IMR-90 (cell line): ENCODE measurements around the gene RAP1GAP2.

Experiments
- CEBPB ChIP-seq: IDR thresholded peaks from 2 replicates; pipeline ENCODE4 v1.6.1; 2012; ENCODE audit warnings: low read depth, low read length, improper control_type of control experiment
- CHD1 ChIP-seq: IDR thresholded peaks from 2 replicates; pipeline ENCODE4 v1.6.1; 2012; ENCODE audit warnings: low read depth, low read length, improper control_type of control experiment
- FOS ChIP-seq: fragments of 150-350 bp; IDR thresholded peaks from 2 replicates; pipeline ENCODE4 v1.6.1; 2016; ENCODE audit warnings: low read depth, low read length
- MXI1 ChIP-seq: IDR thresholded peaks from 2 replicates; pipeline ENCODE4 v1.6.1; 2012; ENCODE audit warnings: low read depth, mild to moderate bottlenecking, low read length, moderate library complexity, borderline replicate concordance
- POLR2A ChIP-seq: IDR thresholded peaks from 2 replicates; pipeline ENCODE4 v1.6.1; 2012; ENCODE audit warnings: mild to moderate bottlenecking, low read depth, low read length
- RAD21 ChIP-seq: IDR thresholded peaks from 2 replicates; pipeline ENCODE4 v1.6.1; 2012; ENCODE audit warnings: low read length, improper control_type of control experiment
- RFX5 ChIP-seq: IDR thresholded peaks from 2 replicates; pipeline ENCODE4 v1.8.0; 2012; ENCODE audit warnings: low read depth, mild to moderate bottlenecking, low read length, moderate library complexity
- SMC3 ChIP-seq: fragments of 150-350 bp; IDR thresholded peaks from 2 replicates; pipeline ENCODE4 v1.6.1; 2016; ENCODE audit warnings: low read depth, mild to moderate bottlenecking, antibody characterized with exemption, low read length, moderate library complexity
- TF ChIP-seq, protein P1 (sequence below): conservative IDR thresholded peaks from 2 replicates; pipeline ENCODE4 v1.5.1; 2012; ENCODE audit warnings: mild to moderate bottlenecking, low read depth, low read length, improper control_type of control experiment
- TF ChIP-seq, protein P2 (sequence below): fragments of 150-350 bp; IDR thresholded peaks from 2 replicates; pipeline ENCODE4 v1.6.1; 2016; ENCODE audit warnings: low read depth, mild to moderate bottlenecking, low read length, moderate library complexity, borderline replicate concordance

- TF ChIP-seq RAD21 (no peak), POLR2A (no peak), MXI1 (no peak), FOS (no peak), CHD1 (no peak), SMC3 (no peak), CEBPB (no peak), RFX5 (no peak)
- TF ChIP-seq, protein P1, sequence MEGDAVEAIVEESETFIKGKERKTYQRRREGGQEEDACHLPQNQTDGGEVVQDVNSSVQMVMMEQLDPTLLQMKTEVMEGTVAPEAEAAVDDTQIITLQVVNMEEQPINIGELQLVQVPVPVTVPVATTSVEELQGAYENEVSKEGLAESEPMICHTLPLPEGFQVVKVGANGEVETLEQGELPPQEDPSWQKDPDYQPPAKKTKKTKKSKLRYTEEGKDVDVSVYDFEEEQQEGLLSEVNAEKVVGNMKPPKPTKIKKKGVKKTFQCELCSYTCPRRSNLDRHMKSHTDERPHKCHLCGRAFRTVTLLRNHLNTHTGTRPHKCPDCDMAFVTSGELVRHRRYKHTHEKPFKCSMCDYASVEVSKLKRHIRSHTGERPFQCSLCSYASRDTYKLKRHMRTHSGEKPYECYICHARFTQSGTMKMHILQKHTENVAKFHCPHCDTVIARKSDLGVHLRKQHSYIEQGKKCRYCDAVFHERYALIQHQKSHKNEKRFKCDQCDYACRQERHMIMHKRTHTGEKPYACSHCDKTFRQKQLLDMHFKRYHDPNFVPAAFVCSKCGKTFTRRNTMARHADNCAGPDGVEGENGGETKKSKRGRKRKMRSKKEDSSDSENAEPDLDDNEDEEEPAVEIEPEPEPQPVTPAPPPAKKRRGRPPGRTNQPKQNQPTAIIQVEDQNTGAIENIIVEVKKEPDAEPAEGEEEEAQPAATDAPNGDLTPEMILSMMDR: no peak
- TF ChIP-seq, protein P2, sequence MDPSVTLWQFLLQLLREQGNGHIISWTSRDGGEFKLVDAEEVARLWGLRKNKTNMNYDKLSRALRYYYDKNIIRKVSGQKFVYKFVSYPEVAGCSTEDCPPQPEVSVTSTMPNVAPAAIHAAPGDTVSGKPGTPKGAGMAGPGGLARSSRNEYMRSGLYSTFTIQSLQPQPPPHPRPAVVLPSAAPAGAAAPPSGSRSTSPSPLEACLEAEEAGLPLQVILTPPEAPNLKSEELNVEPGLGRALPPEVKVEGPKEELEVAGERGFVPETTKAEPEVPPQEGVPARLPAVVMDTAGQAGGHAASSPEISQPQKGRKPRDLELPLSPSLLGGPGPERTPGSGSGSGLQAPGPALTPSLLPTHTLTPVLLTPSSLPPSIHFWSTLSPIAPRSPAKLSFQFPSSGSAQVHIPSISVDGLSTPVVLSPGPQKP: no peak
These were observed 80.2 kb downstream of the RAP1GAP2 start for GRCh38 chr17:2876467-2876866.
